ENCODE data around the gene ADARB2.
"Not testable (repeated sequence)": the region's sequence is repeated elsewhere in the genome, so short reads cannot be mapped to it uniquely, and the experiment has no call there.

ADARB2 gene

DNA sequence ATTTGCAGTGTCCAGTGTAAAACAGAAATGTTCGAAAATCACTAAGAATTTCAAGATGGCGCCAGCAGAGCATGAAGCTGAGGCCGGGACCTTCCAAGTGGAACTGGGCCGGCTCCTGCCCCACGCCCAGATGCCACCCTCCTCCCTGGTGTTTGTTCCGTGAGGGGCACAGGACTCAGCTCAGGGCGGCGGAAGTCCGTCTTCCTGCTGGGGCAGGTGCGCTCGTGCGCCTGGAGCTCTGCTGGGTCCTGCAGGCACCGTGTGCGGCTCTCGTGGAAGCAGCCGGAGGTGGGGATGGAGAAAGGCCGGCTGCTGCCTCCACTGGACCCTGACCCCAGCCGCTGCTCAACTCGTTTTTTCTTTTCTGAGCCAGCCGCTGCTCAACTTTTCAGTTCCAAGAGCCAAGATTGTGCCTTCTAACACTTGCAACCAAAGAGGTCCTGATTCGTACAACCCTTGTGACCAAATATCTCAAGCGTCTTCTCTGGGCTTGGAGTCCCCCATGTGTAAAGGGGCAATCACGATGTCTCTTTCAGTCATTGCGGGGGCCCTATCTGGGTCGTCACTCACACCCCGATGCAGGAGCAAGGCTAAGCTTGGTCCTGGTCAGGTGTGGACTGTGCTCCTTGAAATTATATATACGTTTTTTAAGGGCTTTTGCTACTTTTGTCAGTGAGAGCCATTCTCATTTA is 334.4 kb downstream of the ADARB2 start:
- FAIRE-seq (no peak), DNase-seq (ENCODE audit: insufficient read length, low spot score) (no peak)
- no peak for TF ChIP-seq POLR2A (IDR thresholded peaks at IDR 0.05; ENCODE audit: low read depth, low read length)

DNA sequence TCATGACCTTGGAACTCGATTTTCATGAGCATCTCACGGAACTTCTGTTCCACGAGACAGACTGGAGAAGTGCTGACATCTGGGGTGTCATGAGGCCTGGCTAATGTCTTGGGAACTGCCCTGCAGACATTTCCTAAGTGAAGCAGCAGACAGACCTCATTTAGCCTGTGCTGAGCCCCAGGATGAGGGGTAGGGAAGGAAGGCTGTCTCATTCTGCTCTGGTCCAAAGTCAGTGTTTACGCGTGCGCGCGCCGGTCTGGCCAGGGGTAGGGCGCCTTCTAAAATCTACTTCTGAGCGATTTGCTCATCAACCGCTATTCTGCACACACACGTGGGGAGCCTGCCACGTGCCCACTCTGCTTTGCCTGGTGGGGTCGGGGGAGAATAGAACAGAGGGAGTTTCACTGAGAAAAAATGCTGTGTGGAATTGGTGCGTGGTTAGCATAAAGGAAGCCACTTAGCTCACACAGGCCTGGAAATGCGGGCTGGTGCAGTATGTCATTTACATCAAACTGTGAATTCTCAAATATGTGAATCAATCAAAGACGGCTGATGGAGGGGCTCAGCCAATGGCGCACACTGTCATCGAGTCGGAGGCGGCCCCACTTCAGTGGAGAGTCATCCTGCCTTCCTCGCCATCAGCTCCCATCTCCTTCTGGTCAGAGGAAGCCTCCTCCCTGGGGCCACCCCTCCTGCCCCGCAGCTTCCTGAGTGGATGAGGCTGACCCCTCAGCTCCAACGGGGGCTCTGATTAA is 335.1 kb downstream of the ADARB2 start:
- DNase-seq (ENCODE audit: insufficient read length, low spot score), result no peak
- TF ChIP-seq POLR2A (IDR thresholded peaks at IDR 0.05; ENCODE audit: low read depth, low read length), result no peak
- FAIRE-seq, result no peak

DNA sequence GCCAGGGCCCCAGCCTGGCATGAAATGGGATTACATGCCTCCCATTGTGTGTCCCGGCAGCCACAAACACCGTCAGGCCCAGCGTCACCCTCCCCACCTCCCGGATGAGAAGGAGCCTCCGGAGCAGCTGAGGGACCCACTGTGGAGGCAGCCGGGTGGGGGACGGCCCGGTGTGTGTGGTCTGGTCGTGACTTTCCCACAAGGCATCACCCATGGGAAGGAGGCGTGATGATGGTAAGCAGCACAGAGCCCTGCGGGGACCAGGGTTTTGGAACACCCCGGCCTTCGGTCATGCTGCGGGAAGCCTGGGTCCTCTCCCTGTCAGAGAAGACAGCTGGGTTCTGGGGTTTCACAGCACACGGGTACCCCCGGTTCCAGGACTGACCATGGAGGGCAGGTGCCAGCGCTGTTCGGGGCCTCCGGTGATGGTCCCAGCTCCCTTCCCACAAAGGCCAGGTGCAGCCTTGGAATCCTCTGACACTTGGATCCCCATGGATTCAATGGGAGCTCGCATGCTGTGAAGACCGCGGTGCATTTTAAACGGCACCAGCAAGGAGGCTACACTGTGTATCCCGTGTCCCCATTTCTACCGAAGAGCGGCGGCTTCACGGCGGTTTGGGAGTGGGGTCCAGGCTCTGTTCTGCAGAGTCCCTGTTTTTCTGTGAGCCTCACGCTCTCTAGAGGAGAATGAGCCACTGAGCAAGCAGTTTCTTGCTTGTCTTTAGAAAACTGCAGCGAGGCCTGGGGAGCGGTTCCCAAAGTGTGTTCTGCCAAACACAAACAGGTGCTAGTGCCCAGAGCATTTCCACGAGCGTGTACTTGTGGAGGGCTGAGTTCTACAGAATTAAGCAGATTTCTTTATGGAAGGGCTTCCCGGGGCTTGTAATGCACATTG is 336.0 kb downstream of the ADARB2 start:
- DNase-seq (ENCODE audit: insufficient read length, low spot score), result no peak
- no peak for FAIRE-seq
- no peak for TF ChIP-seq POLR2A (IDR thresholded peaks at IDR 0.05; ENCODE audit: low read depth, low read length)

DNA sequence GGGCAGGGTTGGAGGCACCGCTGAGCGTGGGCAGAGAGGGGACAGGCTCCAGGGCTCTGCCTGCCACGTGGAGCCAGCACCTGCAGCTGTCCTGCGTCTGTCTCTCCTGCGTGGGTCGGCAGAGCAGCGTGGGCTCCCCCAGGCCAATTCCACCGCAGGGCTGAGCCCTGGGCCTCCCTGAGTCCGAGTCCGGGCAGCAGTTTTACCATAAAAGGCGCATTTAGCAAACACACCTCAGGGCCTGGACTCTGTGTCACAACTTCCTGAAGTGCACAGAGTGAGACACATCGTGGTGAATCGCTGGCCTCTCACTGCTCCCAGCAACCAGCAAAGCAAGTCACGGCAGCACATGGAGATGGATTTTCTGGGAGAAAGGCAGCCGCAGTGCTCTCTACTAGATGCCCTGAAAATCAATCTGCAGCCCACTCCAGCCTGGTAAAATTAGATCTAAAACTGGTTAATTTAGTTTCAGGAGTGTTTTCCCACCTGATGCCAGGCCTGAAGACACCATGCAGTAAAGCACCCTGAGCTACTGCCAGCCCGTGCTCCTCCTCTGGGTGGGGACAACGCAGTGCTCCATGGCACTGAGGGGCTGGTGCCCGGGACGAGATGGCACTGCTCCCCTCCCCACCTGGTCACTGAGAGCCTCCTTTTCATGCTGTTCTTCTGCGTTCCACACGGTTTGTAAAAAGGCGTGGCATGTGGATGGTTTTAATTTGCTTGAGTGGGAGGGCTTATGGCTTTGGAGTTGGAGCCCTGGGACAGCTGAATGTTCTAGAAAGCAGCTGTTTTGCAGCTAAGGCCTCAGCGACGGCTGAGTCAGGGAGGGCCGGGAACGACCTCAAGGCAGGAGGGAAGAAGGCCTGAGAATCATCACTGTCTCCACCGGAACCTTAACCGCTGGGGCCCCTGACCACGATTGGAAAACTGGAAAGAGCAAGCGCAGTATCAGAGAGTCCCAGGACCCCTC is 336.9 kb downstream of the ADARB2 start:
- DNase-seq (ENCODE audit: insufficient read length, low spot score) (no peak), FAIRE-seq (no peak)
- TF ChIP-seq POLR2A (IDR thresholded peaks at IDR 0.05; ENCODE audit: low read depth, low read length), result no peak

DNA sequence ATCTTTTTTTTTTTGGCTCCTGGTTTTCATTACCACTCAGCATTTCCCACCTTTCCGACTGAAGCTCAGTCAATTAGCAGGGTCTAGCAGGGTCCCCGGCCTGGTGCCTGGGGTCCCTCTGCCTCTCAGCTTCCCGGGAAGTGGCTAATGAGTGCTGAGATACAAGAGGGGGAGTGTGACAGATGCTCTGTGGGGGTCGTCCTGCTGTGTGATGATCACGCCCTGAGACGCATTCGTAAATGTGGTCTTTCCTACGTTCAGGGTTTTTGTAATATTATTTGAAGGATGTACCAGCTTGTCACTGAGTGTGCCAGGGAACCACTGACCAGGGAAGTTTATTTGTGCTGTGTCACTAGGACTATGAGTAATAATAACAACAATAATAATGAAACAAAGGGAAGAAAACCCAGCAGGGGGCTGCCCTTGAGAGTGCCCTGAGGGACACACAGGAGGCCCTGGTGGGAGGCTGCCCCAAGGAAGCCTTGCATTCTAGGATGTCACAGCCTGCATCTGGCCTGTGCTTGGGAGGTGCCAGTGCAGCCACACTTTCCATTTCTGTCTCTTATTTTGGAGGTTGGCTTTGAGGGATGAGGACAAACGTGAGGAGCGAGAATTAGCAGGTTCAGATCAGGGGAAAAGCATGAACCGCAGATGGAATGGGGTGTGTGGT is 337.8 kb downstream of the ADARB2 start:
- no peak for TF ChIP-seq POLR2A (IDR thresholded peaks at IDR 0.05; ENCODE audit: low read depth, low read length)
- FAIRE-seq (no peak), DNase-seq (ENCODE audit: insufficient read length, low spot score) (no peak)

DNA sequence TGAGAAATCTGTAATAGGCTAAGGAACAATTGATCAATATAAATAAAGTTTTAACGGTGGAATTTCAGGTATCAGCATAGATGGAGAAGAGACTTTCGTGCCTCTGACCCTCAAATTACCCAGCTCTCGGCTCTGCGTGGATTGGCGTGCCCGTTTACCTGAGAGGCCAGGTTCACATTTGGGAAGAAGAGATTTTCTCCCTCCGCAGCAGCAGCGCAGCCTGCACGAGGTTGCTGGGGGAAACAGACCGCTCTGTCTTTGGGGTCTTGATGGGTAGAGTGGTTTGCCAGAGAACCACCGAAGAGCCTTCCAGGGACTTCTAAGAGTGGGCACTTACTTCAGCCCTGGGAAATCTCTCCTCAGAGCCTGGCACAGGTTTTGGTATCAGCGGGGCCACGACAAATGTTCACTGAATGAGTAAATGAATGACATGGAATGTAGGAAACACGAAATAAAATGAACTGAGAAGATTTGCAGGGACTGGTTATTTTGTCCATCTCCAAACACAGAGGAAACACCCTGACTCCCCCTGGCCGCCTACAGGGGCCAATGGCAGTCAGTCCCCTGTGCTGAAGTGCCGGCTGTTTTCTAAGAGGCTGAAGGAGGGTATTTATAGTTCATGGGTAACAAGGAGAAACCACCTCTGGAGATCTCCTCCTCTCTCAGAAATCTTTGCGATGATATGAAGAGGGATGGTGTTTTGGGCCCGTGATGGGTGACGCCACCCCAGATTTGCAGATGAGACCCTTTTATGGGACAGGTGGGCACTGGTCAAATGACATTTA is 338.5 kb downstream of the ADARB2 start:
- no peak for TF ChIP-seq POLR2A (IDR thresholded peaks at IDR 0.05; ENCODE audit: low read depth, low read length)
- no peak for FAIRE-seq
- no peak for DNase-seq (ENCODE audit: insufficient read length, low spot score)

DNA sequence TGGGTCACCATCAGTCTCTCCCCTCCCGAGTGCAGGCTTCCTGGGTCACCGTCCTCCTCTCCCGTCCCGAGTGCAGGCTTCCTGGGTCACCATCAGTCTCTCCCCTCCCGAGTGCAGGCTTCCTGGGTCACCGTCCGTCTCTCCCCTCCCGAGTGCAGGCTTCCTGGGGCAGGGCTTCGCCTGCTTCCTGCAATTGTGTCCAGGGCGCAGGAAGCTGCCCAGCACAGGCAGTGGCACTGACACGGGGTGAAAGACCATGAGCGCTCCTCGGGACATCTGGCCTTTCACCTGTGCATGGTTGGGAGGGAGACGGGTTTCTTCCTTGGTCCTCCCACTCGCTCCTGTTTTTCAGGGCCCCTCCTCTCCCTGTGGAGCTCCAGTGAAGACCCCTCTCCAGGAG is 339.2 kb downstream of the ADARB2 start:
- not testable (repeated sequence) for FAIRE-seq; DNase-seq (ENCODE audit: insufficient read length, low spot score)

DNA sequence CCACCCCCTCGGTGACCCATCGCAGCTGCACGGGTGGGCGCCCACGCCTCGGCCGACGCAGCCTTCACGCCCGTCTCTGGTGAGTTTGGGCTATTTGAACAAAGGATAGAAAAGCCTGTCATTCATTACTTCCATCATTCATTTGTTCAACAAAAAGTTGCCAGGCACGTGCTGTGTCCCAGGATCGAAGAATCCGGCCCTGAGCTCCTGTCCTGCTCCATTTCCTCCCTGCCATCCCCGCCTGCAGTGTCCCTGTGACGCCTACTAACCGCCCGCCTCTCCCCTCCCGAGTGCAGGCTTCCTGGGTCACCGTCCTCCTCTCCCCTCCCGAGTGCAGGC is 341.1 kb downstream of the ADARB2 start:
- TF ChIP-seq POLR2A (IDR thresholded peaks at IDR 0.05; ENCODE audit: low read depth, low read length), result no peak
- FAIRE-seq (no peak), DNase-seq (ENCODE audit: insufficient read length, low spot score) (no peak)

DNA sequence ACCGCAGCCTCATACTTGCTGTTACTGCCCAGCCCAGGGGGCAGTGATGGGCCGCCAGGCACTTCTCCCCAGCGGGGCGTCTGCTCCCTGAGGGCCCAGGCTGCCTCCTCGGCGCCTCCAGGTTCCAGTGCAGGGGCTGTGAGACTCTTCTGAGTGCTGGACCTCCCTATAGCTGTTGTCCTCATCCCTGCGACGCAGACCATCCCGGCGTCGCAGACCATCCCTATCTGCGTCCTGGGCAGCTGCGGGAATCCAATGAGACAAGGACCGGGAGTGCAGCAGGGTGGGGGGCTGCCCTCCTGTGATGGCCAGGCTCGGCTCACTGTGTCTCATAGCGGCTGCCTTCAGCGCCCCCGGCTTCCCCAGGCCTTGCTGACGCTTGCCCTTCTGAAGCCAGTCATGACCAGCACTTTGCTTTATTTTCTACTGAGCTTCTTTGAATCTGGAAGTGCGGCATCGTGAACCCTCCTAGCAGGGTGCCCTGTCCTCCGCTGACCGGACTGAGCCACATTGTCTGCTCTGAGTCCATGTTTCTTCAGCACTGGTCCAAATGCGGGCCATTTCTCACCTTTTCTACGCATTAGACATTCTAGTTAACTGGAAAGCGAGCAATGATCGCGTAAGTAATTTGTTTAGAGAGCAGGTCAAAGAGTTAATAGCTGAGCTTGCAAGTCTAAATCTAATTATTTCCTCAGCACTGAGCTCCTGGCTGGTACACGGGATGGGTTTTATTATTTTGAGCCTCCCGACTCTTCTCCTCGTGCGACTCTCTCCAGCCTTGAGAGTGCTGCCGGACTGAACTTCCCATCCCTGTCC is 341.6 kb downstream of the ADARB2 start:
- DNase-seq (ENCODE audit: insufficient read length, low spot score) (no peak), FAIRE-seq (no peak)
- no peak for TF ChIP-seq POLR2A (IDR thresholded peaks at IDR 0.05; ENCODE audit: low read depth, low read length)

DNA sequence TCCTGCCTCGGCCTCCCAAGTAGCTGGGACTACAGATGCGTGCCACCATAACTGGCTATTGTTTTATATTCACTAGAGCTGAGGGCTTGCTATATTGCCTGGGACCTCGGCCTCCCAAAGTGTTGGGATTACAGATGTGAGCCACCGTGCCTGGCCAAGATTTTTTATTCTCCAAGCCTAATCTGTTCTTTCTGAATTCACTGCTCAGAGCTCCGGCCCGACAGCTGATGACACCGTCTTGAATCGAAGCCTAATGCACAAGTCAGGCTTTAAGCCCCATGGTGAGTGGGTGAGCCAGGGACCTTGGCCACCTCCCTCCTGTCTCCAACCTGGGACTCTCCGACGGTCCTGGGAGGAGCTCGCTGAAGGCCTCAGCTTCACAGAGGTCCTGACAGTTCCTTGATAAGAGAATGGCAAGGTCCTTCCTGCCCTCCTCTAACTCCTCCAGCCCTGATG is 342.3 kb downstream of the ADARB2 start:
- TF ChIP-seq POLR2A (IDR thresholded peaks at IDR 0.05; ENCODE audit: low read depth, low read length), result no peak

DNA sequence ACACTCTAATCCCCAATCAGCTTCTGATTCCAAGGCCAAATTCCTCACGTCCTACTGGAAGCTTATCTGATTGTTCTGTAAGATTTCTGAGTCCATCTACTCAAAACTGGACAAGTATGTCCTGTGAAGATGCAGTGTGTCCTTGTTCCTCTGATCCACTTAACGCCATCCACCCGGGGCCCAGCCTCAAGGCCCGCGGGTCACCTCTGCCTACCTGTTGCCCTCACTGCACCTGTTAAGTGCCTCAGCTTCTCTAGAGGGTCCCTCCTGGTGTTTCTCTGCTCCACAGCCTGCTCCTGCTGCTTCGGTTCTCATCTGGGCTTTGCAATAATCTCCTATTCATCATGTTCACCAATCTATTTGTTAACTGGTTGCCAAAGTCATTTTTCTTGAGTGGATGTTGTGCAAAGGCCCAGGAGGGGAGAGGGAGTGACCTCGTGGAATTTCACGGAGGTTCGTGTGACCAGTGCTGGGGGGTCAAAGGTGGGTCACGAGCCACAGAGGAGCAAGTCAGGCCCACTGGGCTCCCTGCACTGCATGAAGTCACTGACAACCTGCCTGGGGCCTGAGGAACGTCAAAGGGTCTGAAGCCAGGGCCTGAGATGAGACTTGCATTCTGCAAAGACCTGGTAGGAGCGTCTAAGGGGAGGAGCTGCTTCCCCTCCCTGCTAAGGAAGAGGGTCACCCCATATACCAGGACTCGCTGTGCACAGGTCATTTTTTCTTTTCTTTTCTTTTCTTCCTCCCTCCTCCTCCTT is 343.0 kb downstream of the ADARB2 start:
- TF ChIP-seq POLR2A (IDR thresholded peaks at IDR 0.05; ENCODE audit: low read depth, low read length), result no peak
- no peak for FAIRE-seq
- DNase-seq (ENCODE audit: insufficient read length, low spot score), result no peak

More for the DNA sequence above, 342.3 kb downstream of the ADARB2 start:
- FAIRE-seq (no peak), DNase-seq (ENCODE audit: insufficient read length, low spot score) (no peak)
